ENCODE measurements around the gene PROM1.

DNA sequence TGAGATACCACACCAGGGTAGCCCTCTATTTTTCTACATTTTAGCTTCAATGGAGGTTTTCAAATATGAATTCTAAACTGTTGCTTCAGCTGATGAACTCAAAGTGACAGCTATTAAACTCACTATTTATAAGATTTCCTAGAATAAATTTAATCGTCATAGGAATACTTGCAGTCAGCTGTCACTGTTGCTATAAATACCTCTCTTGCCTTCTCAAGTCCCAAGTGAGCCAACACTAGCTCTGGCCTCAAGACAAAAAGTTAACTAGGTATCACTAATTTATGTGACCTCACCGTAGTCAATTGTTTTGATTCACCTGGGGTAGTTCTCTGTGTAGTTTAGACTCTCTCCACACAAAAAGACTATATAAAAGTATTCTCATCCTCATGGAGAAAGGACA is 34.3 kb upstream of the PROM1 start:
- TF ChIP-seq NCOR1 (IDR thresholded peaks at IDR 0.05; ENCODE audit: borderline replicate concordance, low read length) (no peak), ZNF432 (CRISPR knock-in tag; IDR thresholded peaks at IDR 0.05; ENCODE audit: borderline replicate concordance) (no peak), CCAR2 (optimal IDR thresholded peaks at IDR 0.05; ENCODE audit: low read depth, low read length) (no peak), TAF1 (CRISPR knock-in tag; IDR thresholded peaks at IDR 0.05) (no peak), CTCF (CRISPR knock-in tag; IDR thresholded peaks at IDR 0.05) (no peak), POLR2AphosphoS5 (IDR thresholded peaks at IDR 0.05; ENCODE audit: low read depth, low read length) (no peak), ZKSCAN1 (IDR thresholded peaks at IDR 0.05; ENCODE audit: low read length) (no peak)

All from HepG2 (cell line).